Type B pancreatic cell (in vitro differentiated cells): Measurements from ENCODE around the gene XRCC5. TPM values are rescaled to one million over a fixed set of nuclear protein-coding genes. Genes with fewer than 3 reads are reported as not detected.

Source experiments
- DNase-seq: peaks from one replicate; pipeline ENCODE4 v3.0.0; 2021; ENCODE audit warnings: mixed read lengths; ENCODE audit not compliant: unreplicated experiment; ENCODE audit errors: extremely low spot score
- H3K27ac Mint-ChIP-seq: 2 replicates; pipeline ENCODE4 v1.8.0; 2021; ENCODE audit warnings: mild to moderate bottlenecking, mixed read lengths
- H3K27me3 Mint-ChIP-seq: 2 replicates; pipeline ENCODE4 v1.8.0; 2021; ENCODE audit warnings: mixed read lengths
- H3K36me3 Mint-ChIP-seq: 2 replicates; pipeline ENCODE4 v1.8.0; 2021; ENCODE audit warnings: mixed read lengths
- H3K4me1 Mint-ChIP-seq: one replicate; pipeline ENCODE4 v1.8.0; 2021; ENCODE audit warnings: mixed read lengths; ENCODE audit not compliant: unreplicated experiment
- H3K4me3 Mint-ChIP-seq: 2 replicates; pipeline ENCODE4 v1.8.0; 2021; ENCODE audit warnings: mild to moderate bottlenecking, mixed read lengths
- H3K9me3 Mint-ChIP-seq: 2 replicates; pipeline ENCODE4 v1.8.0; 2021; ENCODE audit warnings: mixed read lengths
- total RNA-seq: library from RNA; stranded (reverse); gene quantifications from 2 replicates; pipeline ENCODE4 v1.2.1, GENCODE V29; 2021; ENCODE audit warnings: low replicate concordance
- TF ChIP-seq, protein P1 (sequence below): fragments of 200-600 bp; sonication (generic); conservative IDR thresholded peaks from 2 replicates; pipeline ENCODE4 v1.5.0; 2021; ENCODE audit warnings: antibody characterized with exemption, mild to moderate bottlenecking

XRCC5 gene
- total RNA-seq, 1 donor from 2014 or later, result 349 TPM

DNA sequence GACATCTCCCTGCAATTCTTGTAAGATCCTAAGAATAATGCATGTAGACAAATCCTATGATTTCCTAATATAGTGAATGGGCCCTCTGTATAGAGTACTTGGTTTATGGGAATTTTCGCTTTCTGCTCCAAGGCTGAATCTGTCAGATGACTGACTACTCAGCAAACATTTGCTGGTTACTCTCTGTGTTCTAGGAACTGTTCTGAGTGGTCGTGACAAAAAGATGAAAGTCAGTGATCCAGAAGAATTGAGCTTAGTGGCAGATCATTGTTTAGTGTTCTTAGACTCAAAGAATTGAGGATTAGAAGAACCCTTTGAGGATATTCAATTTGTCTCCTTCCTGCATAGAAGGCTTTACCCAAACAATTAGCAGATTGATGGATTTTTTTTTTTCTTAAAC is 10.0 kb downstream of the XRCC5 start:
- TF ChIP-seq, protein P1, sequence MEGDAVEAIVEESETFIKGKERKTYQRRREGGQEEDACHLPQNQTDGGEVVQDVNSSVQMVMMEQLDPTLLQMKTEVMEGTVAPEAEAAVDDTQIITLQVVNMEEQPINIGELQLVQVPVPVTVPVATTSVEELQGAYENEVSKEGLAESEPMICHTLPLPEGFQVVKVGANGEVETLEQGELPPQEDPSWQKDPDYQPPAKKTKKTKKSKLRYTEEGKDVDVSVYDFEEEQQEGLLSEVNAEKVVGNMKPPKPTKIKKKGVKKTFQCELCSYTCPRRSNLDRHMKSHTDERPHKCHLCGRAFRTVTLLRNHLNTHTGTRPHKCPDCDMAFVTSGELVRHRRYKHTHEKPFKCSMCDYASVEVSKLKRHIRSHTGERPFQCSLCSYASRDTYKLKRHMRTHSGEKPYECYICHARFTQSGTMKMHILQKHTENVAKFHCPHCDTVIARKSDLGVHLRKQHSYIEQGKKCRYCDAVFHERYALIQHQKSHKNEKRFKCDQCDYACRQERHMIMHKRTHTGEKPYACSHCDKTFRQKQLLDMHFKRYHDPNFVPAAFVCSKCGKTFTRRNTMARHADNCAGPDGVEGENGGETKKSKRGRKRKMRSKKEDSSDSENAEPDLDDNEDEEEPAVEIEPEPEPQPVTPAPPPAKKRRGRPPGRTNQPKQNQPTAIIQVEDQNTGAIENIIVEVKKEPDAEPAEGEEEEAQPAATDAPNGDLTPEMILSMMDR, result no peak

DNA sequence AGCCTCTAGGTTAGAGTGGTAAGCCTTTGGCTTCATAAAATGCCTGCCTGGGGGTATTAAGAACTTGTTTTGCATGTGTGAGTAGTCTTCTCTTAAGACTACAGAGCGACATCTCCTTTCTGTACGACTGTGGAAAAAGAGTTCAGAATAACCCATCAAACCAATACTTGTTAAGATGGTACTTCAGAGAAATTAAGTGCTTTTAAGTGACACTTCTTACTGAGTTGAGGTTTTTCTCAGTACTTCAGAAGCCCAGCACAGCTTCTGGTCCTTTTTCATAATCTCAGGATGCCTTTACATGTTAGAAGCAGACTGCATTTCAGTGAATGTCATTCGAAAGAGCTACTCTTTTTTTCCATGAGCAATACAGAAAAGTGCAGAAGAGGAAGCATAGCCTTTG is 10.8 kb downstream of the XRCC5 start:
- H3K4me1 Mint-ChIP-seq, result peaks cover 31% of the 10 kb centered on the region
- H3K9me3 Mint-ChIP-seq, result no peaks in the 10 kb centered on the region
- peak overlapping the region; percentile 16 for H3K4me3 Mint-ChIP-seq
- H3K27me3 Mint-ChIP-seq, result no peaks in the 10 kb centered on the region
- peak overlapping the region; percentile 68 for H3K27ac Mint-ChIP-seq
- TF ChIP-seq, protein P1, result no peak
- peaks cover 55% of the 10 kb centered on the region for H3K36me3 Mint-ChIP-seq
- DNase-seq, result no peak

More for the DNA sequence above, 10.0 kb downstream of the XRCC5 start:
- DNase-seq, result no peak
- no peaks in the 10 kb centered on the region for H3K9me3 Mint-ChIP-seq
- peaks cover 53% of the 10 kb centered on the region for H3K36me3 Mint-ChIP-seq
- H3K27me3 Mint-ChIP-seq, result no peaks in the 10 kb centered on the region
- peak overlapping the region; percentile 10 for H3K27ac Mint-ChIP-seq
- peaks cover 39% of the 10 kb centered on the region for H3K4me1 Mint-ChIP-seq
- peak overlapping the region; percentile 19 for H3K4me3 Mint-ChIP-seq

- H3K36me3 Mint-ChIP-seq, result peaks cover 56% of the 10 kb centered on the region
- DNase-seq, result no peak
- H3K9me3 Mint-ChIP-seq, result no peaks in the 10 kb centered on the region
- H3K4me1 Mint-ChIP-seq, result peaks cover 26% of the 10 kb centered on the region
- H3K4me3 Mint-ChIP-seq, result no peak overlapping the region
- H3K27ac Mint-ChIP-seq, result no peak overlapping the region
- no peaks in the 10 kb centered on the region for H3K27me3 Mint-ChIP-seq
- TF ChIP-seq, protein P1, result no peak
Observed at GRCh38 chr2:216121255-216121654, 12.1 kb downstream of the XRCC5 start.

- no peaks in the 10 kb centered on the region for H3K4me1 Mint-ChIP-seq
- peaks cover 46% of the 10 kb centered on the region for H3K36me3 Mint-ChIP-seq
- H3K9me3 Mint-ChIP-seq, result no peaks in the 10 kb centered on the region
- no peak for DNase-seq
- no peak overlapping the region for H3K4me3 Mint-ChIP-seq
- no peaks in the 10 kb centered on the region for H3K27me3 Mint-ChIP-seq
- no peak overlapping the region for H3K27ac Mint-ChIP-seq
- TF ChIP-seq, protein P1, result no peak
Observed at GRCh38 chr2:216126943-216127342, 17.8 kb downstream of the XRCC5 start.

DNA sequence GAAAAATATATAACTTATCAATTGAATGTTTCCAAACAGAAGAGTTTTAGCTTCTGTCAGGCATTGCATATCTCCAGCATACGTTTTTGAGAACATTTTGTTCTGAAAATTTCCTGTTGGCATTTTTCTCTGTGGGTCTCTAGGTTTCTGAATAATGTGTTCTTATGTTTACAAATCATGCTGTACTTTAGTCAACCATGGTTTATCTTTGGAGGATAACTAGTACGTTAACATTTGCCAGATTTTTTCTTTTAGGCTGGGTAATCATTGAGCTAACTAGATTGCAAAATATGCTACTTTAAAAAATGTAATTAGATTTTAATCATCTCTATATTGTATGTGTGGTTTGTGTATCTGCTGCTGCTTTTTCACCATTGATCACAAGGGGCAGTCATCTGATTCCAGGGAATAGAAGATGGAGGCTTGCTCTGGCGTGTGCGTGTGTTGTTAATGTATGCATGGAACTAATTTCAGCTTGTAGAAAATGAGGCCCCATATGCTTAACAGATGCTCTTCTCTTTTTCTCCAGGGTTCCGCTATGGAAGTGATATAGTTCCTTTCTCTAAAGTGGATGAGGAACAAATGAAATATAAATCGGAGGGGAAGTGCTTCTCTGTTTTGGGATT is 21.3 kb downstream of the XRCC5 start:
- no peaks in the 10 kb centered on the region for H3K9me3 Mint-ChIP-seq
- no peak overlapping the region for H3K27ac Mint-ChIP-seq
- TF ChIP-seq, protein P1, result no peak
- H3K4me3 Mint-ChIP-seq, result no peak overlapping the region
- H3K27me3 Mint-ChIP-seq, result no peaks in the 10 kb centered on the region
- no peaks in the 10 kb centered on the region for H3K4me1 Mint-ChIP-seq
- DNase-seq, result no peak
- peaks cover 55% of the 10 kb centered on the region for H3K36me3 Mint-ChIP-seq
